HCT116 (cell line): ENCODE results near the gene RASGRF2.

Experiments used
- EGR1 ChIP-seq: IDR thresholded peaks from 2 replicates; pipeline ENCODE4 v1.6.1; 2012; ENCODE audit warnings: low read depth
- EZH2 ChIP-seq: fragments of 200-600 bp; sonication (generic); IDR thresholded peaks from 2 replicates; pipeline ENCODE4 v1.6.1; 2017; ENCODE audit warnings: antibody characterized with exemption, mixed run types
- EZH2phosphoT487 ChIP-seq: fragments of 200-600 bp; IDR thresholded peaks from 2 replicates; pipeline ENCODE4 v1.6.1; 2018; ENCODE audit warnings: antibody characterized with exemption, borderline replicate concordance
- FOSL1 ChIP-seq: IDR thresholded peaks from 2 replicates; pipeline ENCODE4 v1.6.1; 2012; ENCODE audit warnings: low read depth
- JUND ChIP-seq: IDR thresholded peaks from 2 replicates; pipeline ENCODE4 v1.6.1; 2012
- POLR2A ChIP-seq: IDR thresholded peaks from 2 replicates; pipeline ENCODE4 v1.7.0; 2011; ENCODE audit warnings: borderline replicate concordance; ENCODE audit not compliant: insufficient read depth, insufficient read length; ENCODE audit errors: extremely low read depth
- POLR2AphosphoS5 ChIP-seq: IDR thresholded peaks from 2 replicates; pipeline ENCODE4 v1.6.1; 2011; ENCODE audit warnings: mild to moderate bottlenecking, low read depth, low read length, moderate library complexity
- SRF ChIP-seq: IDR thresholded peaks from 2 replicates; pipeline ENCODE4 v1.6.1; 2012; ENCODE audit warnings: low read depth
- TCF7L2 ChIP-seq: IDR thresholded peaks from 2 replicates; pipeline ENCODE4 v1.7.0; 2011; ENCODE audit warnings: borderline replicate concordance, inconsistent platforms; ENCODE audit not compliant: insufficient read depth, insufficient read length; ENCODE audit errors: extremely low read depth
- YY1 ChIP-seq: IDR thresholded peaks from 2 replicates; pipeline ENCODE4 v1.6.1; 2011; ENCODE audit warnings: low read length, low read depth, moderate library complexity, mild to moderate bottlenecking; ENCODE audit not compliant: insufficient replicate concordance; ENCODE audit errors: extremely low read depth
- ZFX ChIP-seq: fragments of 450-650 bp; IDR thresholded peaks from 2 replicates; pipeline ENCODE4 v1.6.1; 2017
- TF ChIP-seq, protein P1 (sequence below), 3 experiments: fragments of 200-600 bp in 1 of 3; sonication (generic) in 1 of 3; IDR thresholded peaks in 2 of 3; conservative IDR thresholded peaks in 1 of 3; 2 replicates each; pipeline ENCODE4 v1.5.1; 2012 to 2017; ENCODE audit warnings: low read depth in 2 of 3, low read length in 2 of 3, antibody characterized with exemption in 1 of 3, borderline replicate concordance in 1 of 3, control low read depth in 1 of 3, mild to moderate bottlenecking in 1 of 3, mixed read lengths in 1 of 3, mixed run types in 1 of 3, moderate library complexity in 1 of 3; ENCODE audit not compliant: insufficient read depth in 1 of 3
- TF ChIP-seq, protein P2 (sequence below): IDR thresholded peaks from 2 replicates; pipeline ENCODE4 v1.6.1; 2012; ENCODE audit warnings: low read depth
- TF ChIP-seq, protein P3 (sequence below): IDR thresholded peaks from 2 replicates; pipeline ENCODE4 v1.6.1; 2012

DNA sequence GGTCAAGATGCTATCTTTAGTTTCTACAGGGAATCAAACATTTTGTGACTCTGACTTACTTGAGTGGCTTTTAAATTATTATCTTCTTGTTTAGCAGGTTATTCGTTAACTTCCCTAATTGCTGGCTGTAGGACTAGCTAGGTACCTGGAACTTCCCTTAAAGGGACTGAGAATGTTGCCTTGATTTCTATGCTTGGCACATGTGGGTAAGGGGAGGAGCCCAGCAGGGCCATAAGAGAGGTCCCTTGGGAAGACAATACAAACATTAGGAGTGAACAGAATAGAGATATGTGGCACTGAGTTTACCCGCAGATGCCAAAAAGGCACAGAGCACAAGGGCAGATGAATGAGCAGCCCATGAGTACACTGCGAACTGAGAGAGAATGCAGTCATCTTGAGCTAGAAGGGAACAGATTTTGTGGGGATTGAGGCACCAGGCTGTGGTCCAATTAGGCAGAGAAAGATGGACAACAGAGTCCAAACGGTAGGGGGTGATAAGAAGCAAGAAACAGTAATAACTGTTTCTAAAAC is 282.8 kb downstream of the RASGRF2 start:
- TF ChIP-seq, protein P1, sequence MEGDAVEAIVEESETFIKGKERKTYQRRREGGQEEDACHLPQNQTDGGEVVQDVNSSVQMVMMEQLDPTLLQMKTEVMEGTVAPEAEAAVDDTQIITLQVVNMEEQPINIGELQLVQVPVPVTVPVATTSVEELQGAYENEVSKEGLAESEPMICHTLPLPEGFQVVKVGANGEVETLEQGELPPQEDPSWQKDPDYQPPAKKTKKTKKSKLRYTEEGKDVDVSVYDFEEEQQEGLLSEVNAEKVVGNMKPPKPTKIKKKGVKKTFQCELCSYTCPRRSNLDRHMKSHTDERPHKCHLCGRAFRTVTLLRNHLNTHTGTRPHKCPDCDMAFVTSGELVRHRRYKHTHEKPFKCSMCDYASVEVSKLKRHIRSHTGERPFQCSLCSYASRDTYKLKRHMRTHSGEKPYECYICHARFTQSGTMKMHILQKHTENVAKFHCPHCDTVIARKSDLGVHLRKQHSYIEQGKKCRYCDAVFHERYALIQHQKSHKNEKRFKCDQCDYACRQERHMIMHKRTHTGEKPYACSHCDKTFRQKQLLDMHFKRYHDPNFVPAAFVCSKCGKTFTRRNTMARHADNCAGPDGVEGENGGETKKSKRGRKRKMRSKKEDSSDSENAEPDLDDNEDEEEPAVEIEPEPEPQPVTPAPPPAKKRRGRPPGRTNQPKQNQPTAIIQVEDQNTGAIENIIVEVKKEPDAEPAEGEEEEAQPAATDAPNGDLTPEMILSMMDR (IDR thresholded peaks at IDR 0.05 in 2 of 3, conservative IDR thresholded peaks at IDR 0.05 in 1 of 3; ENCODE audit: borderline replicate concordance in 1 of 3, insufficient read depth in 1 of 3, low read depth in 2 of 3, low read length in 2 of 3) = no peak
- TF ChIP-seq POLR2AphosphoS5 (no peak), EZH2 (no peak), SRF (no peak), POLR2A (no peak), JUND (no peak), ZFX (no peak), TCF7L2 (no peak), EZH2phosphoT487 (no peak), FOSL1 (no peak), EGR1 (no peak), YY1 (no peak)
- TF ChIP-seq, protein P2, sequence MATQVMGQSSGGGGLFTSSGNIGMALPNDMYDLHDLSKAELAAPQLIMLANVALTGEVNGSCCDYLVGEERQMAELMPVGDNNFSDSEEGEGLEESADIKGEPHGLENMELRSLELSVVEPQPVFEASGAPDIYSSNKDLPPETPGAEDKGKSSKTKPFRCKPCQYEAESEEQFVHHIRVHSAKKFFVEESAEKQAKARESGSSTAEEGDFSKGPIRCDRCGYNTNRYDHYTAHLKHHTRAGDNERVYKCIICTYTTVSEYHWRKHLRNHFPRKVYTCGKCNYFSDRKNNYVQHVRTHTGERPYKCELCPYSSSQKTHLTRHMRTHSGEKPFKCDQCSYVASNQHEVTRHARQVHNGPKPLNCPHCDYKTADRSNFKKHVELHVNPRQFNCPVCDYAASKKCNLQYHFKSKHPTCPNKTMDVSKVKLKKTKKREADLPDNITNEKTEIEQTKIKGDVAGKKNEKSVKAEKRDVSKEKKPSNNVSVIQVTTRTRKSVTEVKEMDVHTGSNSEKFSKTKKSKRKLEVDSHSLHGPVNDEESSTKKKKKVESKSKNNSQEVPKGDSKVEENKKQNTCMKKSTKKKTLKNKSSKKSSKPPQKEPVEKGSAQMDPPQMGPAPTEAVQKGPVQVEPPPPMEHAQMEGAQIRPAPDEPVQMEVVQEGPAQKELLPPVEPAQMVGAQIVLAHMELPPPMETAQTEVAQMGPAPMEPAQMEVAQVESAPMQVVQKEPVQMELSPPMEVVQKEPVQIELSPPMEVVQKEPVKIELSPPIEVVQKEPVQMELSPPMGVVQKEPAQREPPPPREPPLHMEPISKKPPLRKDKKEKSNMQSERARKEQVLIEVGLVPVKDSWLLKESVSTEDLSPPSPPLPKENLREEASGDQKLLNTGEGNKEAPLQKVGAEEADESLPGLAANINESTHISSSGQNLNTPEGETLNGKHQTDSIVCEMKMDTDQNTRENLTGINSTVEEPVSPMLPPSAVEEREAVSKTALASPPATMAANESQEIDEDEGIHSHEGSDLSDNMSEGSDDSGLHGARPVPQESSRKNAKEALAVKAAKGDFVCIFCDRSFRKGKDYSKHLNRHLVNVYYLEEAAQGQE = no peak
- TF ChIP-seq, protein P3, sequence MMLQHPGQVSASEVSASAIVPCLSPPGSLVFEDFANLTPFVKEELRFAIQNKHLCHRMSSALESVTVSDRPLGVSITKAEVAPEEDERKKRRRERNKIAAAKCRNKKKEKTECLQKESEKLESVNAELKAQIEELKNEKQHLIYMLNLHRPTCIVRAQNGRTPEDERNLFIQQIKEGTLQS = no peak
